ENCODE measurements around the gene PLAGL1. TPM values are rescaled to one million over a fixed set of nuclear protein-coding genes. Genes with fewer than 3 reads are reported as not detected.

Gene PLAGL1
- total RNA-seq, 2 experiments from 2014 or later, result 1.0 to 1.1 TPM

GRCh38 chr6:143986463-143987065 is 21.5 kb downstream of the PLAGL1 start:
- no peak overlapping the region for H3K27ac ChIP-seq (ENCODE audit: low read depth in 1 of 2, low read length in 2 of 2)
- Mint-ChIP-seq H3K27ac (no peak overlapping the region), H3K4me3 (no peak overlapping the region), H3K27me3 (no peaks in the 10 kb centered on the region), H3K9me3 (no peaks in the 10 kb centered on the region), H3K4me1 (ENCODE audit: low read depth) (no peaks in the 10 kb centered on the region), H3K36me3 (ENCODE audit: low read depth) (no peaks in the 10 kb centered on the region)
- no peaks in the 10 kb centered on the region for H3K9me3 ChIP-seq (ENCODE audit: control insufficient read depth in 1 of 2, insufficient read depth in 1 of 2, low read length in 2 of 2)
- no peaks in the 10 kb centered on the region for H3K36me3 ChIP-seq (ENCODE audit: insufficient read depth, low read length)
- DNase-seq (no peak), ATAC-seq (ENCODE audit: poor library complexity) (no peak)
- intact Hi-C loops (cut with DNase I, micrococcal nuclease), result no loop called here
- no peak overlapping the region for H3K4me3 ChIP-seq (ENCODE audit: low read length)
- POLR2A ChIA-PET, result no interaction called here
- no peaks in the 10 kb centered on the region for H3K4me1 ChIP-seq (ENCODE audit: insufficient read depth, low read length)
- TF ChIP-seq, protein P1, sequence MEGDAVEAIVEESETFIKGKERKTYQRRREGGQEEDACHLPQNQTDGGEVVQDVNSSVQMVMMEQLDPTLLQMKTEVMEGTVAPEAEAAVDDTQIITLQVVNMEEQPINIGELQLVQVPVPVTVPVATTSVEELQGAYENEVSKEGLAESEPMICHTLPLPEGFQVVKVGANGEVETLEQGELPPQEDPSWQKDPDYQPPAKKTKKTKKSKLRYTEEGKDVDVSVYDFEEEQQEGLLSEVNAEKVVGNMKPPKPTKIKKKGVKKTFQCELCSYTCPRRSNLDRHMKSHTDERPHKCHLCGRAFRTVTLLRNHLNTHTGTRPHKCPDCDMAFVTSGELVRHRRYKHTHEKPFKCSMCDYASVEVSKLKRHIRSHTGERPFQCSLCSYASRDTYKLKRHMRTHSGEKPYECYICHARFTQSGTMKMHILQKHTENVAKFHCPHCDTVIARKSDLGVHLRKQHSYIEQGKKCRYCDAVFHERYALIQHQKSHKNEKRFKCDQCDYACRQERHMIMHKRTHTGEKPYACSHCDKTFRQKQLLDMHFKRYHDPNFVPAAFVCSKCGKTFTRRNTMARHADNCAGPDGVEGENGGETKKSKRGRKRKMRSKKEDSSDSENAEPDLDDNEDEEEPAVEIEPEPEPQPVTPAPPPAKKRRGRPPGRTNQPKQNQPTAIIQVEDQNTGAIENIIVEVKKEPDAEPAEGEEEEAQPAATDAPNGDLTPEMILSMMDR (IDR thresholded peaks at IDR 0.05), result no peak
- H3K27me3 ChIP-seq (ENCODE audit: control insufficient read depth in 1 of 2, insufficient read depth in 2 of 2, low read length in 2 of 2), result no peaks in the 10 kb centered on the region
- CTCF ChIA-PET, result interaction anchor here (0.6 to 0.9 kb wide), 2 partner anchors 14 to 126 kb away, joined by 3 read pairs; no protein-coding TSS in a partner anchor

- H3K4me1 ChIP-seq (ENCODE audit: insufficient read depth, low read length), result no peaks in the 10 kb centered on the region
- Mint-ChIP-seq H3K4me1 (ENCODE audit: low read depth) (no peaks in the 10 kb centered on the region), H3K27ac (no peak overlapping the region), H3K27me3 (no peaks in the 10 kb centered on the region), H3K4me3 (no peak overlapping the region), H3K36me3 (ENCODE audit: low read depth) (no peaks in the 10 kb centered on the region), H3K9me3 (no peaks in the 10 kb centered on the region)
- intact Hi-C loops (cut with DNase I, micrococcal nuclease), result no loop called here
- H3K27me3 ChIP-seq (ENCODE audit: control insufficient read depth in 1 of 2, insufficient read depth in 2 of 2, low read length in 2 of 2), result no peaks in the 10 kb centered on the region
- TF ChIP-seq, protein P1 (IDR thresholded peaks at IDR 0.05), result no peak
- no peaks in the 10 kb centered on the region for H3K36me3 ChIP-seq (ENCODE audit: insufficient read depth, low read length)
- H3K27ac ChIP-seq (ENCODE audit: low read depth in 1 of 2, low read length in 2 of 2), result no peak overlapping the region
- no peak for DNase-seq
- H3K9me3 ChIP-seq (ENCODE audit: control insufficient read depth in 1 of 2, insufficient read depth in 1 of 2, low read length in 2 of 2), result no peaks in the 10 kb centered on the region
- no peak overlapping the region for H3K4me3 ChIP-seq (ENCODE audit: low read length)
- POLR2A ChIA-PET, result no interaction called here
- no peak for ATAC-seq (ENCODE audit: poor library complexity)
- CTCF ChIA-PET, result no interaction called here
These were observed 23.4 kb downstream of the PLAGL1 start for GRCh38 chr6:143984666-143985065.

DNA sequence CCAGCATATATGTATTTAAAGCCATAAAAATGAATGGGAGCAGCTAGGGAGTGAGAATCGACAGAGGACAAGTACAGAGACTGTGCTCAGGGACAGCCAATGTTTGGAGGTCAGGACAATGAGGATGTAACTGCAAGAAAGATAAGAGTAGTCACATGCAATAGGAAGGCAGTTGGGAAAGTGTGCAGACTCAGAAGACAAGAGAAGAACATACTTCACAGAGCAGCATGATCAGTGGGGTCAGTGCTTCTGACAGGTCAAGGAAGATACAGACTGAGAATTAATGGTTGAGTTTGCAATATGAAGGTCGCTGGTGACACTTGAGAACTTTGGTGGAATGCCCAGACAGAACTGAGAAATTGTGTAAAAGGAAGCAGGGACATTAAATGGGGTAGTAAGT is 25.1 kb downstream of the PLAGL1 start:
- Histone ChIP-seq H3K4me1 (ENCODE audit: insufficient read depth, low read length) (no peaks in the 10 kb centered on the region), H3K36me3 (ENCODE audit: insufficient read depth, low read length) (no peaks in the 10 kb centered on the region), H3K27ac (ENCODE audit: low read depth in 1 of 2, low read length in 2 of 2) (no peak overlapping the region), H3K9me3 (ENCODE audit: control insufficient read depth in 1 of 2, insufficient read depth in 1 of 2, low read length in 2 of 2) (no peaks in the 10 kb centered on the region), H3K4me3 (ENCODE audit: low read length) (no peak overlapping the region), H3K27me3 (ENCODE audit: control insufficient read depth in 1 of 2, insufficient read depth in 2 of 2, low read length in 2 of 2) (no peaks in the 10 kb centered on the region)
- no peaks in the 10 kb centered on the region for H3K4me1 Mint-ChIP-seq (ENCODE audit: low read depth)
- no peak overlapping the region for H3K27ac Mint-ChIP-seq
- no peaks in the 10 kb centered on the region for H3K9me3 Mint-ChIP-seq
- DNase-seq (no peak), ATAC-seq (ENCODE audit: poor library complexity) (no peak)
- intact Hi-C loops (cut with DNase I, micrococcal nuclease), result no loop called here
- ChIA-PET CTCF (no interaction called here), POLR2A (no interaction called here)
- H3K36me3 Mint-ChIP-seq (ENCODE audit: low read depth), result no peaks in the 10 kb centered on the region
- H3K27me3 Mint-ChIP-seq, result no peaks in the 10 kb centered on the region
- TF ChIP-seq, protein P1 (IDR thresholded peaks at IDR 0.05), result no peak
- no peak overlapping the region for H3K4me3 Mint-ChIP-seq

Measured in CD4-positive, alpha-beta T cell (primary cell).